EH (cell line): ENCODE data around the gene ITFG2.
"Not testable (repeated sequence)": the region's sequence is repeated elsewhere in the genome, so short reads cannot be mapped to it uniquely, and the experiment has no call there.

Source experiments
- DNase-seq: peaks from one replicate; pipeline ENCODE4 v3.0.0-alpha.2; 2015; ENCODE audit warnings: low read depth

Gene ITFG2

DNA sequence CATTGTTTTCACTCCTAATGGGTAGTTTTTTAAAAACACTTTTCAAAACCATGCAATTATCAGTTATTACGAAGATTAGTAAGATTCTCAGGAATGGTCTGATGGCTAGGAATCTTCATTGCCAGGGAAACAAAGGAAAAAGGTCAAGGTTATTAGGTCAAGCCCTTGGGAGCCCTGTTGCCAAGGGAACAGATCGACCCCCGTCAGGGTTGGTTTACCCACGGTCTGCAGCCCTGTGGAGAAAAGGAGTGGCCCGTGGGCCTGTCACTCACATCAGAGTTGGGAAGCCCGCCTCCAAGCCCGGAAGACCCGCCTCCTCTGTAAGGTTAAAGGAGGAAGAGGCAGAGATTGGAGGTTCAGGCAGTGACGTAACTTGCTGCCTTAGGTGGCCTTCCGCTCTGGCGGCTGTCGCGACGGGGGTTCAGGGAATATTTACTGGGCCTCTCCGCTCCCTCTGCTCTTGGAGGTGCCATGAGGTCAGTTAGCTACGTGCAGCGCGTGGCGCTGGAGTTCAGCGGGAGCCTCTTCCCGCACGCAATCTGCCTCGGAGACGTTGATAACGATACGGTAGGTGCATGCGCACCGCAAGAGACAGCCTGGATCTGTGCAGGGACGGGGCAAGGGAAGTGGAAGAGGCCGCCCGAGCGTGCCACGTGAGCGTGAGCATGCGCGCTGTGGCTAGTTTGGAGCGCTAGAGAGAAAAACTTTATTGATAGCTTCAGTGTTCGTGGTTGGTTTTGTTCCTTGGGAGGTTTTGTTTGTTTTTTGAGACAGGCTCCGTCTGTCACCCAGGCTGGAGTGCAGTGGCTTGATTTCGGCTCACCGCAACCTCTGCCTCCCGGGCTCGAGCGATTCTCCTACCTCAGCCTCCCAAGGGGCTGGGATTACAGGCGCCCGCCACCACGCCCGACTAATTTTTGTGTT lies at the start of gene ITFG2:
ITFG2 (plus strand) TSS at position 379 of the 924 bp plus-strand sequence; CDS start at position 472, 93 bp downstream.
- peak; percentile 99 for DNase-seq

DNA sequence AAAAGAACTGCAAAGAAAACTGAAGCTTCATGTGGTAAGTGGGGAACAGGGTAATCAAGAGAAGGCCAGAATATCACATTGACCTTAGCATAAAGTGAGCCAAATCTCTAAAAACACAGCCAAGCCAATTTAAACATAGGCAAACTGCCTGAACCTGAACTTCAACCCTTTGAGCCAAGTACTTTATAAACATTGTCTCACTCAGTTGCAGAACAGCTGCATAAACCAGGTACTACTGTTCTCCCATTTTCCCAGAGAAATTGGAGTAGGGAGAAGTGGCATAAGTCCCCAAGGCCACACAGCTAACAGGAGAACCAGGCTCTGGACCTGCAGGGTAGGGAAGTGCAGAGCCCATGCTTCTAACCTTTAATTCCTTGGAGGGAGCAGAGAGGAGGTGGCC lies 48.1 kb upstream of the ITFG2 start:
- DNase-seq, result no peak

DNA sequence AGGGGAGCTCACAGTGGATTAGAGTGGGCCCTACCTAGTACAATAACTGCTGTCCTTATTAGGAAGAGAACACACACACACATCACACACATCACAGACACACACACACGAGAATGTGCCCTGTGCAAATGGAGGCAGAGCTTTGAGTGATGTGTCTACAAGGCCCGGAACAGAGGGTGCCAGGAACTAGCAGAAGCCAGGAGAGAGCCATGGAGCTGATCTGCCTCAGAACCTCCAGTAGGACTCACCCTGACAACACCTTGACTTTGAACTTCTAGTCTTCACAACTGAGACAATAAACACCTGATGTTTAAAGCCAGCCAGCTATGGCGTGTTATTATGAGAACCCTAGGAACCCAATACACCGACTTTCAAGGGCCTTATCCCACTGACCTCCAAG lies 47.4 kb upstream of the ITFG2 start:
- DNase-seq, result no peak

DNA sequence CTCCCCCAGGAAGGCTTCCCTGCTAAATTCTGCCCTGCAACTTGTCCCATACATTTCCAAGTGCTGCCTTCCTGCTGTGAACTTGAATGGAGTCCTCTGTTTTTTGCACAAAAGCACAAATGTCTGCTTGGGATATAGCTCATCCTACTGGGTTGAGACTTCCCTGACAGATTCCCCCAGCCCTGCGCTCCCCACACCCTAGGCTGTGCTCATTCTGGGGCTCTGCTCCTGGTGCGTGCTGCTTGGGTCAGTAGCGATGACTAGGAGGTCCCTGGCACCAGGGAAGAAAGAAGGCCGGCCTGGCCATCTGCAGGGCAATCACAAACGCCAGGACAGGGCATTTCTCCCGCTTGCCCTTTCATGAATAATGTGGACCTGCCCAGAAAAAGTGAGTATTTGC lies 46.9 kb upstream of the ITFG2 start:
- DNase-seq, result no peak

DNA sequence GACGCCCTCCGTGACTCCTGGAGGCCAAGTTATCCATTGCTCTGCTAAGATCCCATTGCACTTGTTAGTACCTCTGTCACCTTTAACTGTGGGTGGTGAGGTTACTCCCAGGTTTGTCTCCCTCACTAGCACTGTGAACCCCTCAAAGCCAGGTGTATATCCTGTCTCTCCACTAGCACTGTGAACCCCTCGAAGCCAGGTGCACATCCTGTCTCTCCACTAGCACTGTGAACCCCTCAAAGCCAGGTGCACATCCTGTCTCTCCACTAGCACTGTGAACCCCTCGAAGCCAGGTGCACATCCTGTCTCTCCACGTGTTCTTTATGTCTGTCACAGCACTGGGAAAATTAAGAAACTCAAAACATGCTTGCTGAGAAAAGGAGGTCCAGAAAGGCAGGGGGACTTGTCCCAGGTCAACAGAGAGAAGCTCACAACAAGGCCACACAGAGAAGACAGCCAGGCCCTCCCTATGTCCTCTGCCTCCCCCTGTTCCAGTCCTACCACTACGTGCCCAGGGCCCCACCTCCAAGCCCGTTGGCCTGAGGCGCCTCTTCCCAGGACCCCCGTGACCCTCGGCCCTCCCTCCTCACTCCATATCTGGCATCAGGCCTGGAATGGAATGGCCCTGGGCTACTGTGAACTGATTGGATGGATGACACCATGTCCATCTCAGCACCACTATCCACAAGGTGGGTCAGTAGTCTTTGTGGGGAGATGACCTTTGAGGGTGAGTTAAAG lies 44.1 kb upstream of the ITFG2 start:
- DNase-seq, result no peak

DNA sequence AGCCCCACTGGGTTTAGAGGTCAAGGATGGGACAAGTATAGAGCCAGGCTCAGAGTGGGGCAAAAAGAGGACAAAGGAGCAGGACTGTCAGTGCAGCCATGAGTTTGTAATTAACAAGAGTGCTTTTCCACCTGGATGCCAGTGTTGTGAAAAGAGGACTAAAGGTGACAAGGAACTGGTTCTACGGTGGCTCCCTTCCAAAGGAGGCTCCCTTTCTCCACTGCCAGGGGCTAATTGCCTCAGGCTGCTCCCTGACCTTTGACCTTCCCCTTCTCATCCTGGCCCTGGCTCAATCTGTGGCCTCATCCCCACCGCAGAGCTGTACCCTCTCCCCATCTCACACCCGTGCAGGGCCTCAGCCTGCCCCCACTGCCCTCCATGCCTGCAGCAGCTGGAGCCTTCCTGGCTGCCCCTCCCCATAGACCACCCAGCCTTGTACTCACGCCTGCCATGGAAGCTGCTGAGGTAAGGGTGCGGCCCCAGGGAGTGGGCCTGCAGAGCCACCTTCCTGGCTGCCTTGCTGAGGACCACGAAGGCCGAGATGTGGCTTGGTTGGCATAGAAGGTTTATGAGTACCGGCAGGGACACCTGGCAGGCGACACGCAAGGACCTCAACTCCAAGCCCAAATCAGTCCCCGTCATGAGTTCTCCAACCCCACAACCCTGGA lies 42.5 kb upstream of the ITFG2 start:
- DNase-seq, result no peak

DNA sequence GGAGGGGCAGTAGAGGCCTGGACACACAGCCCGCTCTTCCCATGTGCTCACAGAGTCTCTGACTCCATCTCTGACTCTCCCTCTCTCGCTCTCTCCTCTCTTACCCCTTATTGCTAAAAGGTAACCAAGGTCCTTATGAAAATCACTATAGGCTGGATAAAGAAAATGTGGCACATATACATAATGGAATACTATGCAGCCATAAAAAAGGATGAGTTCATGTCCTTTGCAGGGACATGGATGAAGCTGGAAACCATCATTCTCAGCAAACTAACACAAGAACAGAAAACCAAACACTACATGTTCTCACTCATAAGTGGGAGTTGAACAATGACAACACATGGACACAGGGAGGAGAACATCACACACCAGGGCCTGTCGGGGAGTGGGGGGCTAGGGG lies 41.9 kb upstream of the ITFG2 start:
- DNase-seq, result not testable (repeated sequence)

DNA sequence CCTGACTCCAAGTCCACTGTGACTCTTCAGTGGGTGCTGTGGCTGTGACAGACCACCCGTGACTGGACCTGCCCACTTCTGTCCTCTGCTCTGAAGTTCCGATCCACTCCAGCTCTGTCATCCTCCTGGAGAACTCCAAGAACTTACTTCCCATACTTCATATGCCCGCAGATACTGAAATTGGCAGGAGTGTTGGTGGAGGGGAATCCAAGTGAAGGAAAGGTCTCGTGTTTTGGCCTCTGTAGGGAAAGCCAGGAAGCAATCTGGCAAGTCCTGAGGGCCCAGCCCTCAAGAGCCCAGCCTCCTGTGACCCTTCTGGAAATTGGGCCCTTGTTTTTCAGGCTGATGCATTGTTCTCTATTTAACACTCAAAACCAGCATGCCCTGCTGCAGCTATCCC lies 40.1 kb upstream of the ITFG2 start:
- DNase-seq, result no peak

DNA sequence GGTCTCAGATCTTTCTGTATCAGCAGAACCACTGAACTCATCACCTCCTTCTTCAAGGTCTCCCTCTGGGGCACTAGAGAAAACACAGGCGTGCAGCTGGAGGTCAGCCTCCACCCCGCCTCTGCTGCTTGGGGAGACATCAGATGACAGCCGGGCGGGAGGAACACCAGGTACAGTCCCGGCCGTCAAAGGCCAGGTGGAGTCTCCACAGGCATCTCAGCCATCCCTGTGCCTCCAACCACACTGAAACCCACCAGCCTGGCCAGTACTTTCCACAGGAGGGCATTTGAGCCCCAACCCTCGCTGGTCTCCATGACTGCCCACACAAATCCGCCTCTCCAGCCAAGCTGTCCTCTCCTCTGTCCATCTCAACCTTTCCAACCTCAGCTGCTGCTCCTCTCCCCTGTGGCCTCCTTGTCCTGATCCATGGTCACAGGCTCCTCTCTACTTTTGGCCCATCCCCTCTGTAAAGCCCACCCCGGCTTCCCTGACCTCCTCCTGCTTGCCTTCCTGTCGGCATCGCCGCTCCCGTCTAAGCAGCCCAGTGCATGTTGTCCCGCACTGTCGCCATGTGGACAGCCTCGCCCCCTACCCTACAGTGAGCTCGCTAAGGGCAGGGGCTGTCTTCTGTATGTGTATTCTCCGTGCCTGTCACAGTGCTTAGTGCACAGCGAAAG lies 39.1 kb upstream of the ITFG2 start:
- no peak for DNase-seq

DNA sequence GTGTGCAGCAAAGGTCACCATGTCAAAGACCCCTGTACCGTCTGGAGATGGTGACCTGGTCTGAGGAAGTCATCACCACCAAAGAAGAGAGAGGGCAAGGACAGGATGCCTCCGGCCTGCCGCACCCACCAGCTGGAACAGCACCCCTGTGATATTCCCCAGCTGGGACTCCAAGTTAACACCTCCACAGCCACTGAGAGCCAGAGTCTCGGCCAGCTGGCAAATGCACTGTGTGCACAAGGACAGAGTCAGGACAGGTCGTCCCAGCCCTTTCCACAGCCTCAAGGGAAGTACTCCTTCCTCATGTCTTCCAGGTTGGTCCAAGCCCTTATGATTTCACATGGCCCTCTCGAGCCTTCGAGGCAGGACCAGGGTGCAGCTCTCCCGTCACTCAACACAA lies 37.0 kb upstream of the ITFG2 start:
- DNase-seq, result no peak

DNA sequence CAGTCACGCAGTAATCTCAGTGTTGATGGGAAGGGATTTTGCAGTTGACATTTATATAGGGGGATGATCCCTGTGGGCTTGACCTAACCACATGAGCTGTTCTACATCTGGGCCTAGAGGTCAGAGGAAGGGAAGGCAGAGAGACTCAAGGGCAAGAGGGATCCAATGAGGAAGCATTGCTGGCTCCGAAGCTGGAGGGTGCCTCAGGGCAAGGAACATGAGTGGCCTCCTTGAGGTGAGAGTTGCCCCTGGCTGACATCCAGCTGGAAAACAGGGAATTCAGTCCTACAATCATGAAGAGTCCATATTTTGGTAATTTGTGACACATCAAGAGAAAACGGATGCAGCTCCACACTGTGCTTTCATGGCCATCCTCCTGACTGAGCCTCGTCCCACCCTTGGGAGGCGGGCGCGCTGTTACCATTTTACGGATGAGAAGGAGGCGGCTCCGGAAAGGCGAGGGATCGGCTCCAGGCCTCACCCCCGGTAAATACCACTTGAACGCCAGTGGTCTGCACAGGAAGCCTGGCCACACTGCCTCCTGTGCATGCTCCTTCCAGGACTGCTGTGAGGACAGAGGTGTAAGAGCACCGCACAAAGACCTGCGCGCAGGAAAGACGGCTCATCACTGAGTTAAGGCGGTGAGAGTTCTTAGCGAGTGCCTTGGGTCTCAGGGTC lies 36.2 kb upstream of the ITFG2 start:
- DNase-seq, result no peak

DNA sequence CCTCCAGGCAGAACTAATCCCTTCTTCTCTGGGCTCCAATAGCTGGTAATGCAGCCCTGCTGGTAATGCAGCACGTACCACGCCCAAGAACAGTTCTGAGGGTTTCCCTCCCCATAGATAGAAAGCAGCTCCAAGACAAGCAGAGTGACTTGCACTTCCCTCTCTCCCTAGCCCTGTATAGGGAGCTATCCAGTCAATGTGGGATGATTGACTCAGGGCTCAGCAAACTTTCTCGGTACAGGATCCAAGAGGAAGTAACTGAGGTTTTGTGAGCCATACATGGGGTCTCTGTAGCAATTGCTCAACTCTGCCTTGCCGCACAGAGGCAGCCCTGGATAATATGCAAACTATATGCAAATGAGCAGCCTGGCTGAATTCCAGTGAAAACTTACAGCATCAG lies 33.2 kb upstream of the ITFG2 start:
- DNase-seq, result no peak

DNA sequence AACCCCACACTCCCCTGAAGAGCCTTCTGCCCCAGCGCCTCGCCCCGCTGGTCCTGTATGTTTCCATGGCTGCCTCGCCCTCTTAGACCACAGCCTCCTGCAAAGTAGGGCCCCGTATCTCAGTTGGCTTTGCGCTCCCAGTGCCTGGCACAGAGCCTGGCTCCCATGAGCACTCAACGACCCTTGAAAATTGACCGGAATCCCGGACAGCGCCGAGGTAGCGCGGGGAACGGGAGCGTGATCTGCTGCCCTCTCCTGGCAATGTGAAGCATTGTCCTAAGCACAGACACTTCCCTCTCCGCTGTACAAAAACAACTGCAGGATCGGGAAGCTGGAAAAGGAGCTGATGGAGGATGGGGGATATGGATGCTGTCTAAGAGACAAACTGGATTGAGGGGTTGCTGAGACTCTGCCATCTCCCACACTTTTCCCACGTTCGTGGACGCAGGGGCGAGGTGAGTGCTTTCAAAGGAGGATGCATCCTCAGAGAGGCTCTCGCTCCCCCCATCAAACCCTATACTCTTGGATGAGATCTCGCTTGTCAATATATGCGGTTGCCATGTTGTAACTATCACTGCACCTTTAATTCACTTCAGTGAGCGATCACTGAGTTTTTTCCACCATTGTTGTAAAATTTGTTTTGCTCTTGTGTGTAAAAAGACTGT lies 28.4 kb upstream of the ITFG2 start:
- DNase-seq, result peak; percentile 53

DNA sequence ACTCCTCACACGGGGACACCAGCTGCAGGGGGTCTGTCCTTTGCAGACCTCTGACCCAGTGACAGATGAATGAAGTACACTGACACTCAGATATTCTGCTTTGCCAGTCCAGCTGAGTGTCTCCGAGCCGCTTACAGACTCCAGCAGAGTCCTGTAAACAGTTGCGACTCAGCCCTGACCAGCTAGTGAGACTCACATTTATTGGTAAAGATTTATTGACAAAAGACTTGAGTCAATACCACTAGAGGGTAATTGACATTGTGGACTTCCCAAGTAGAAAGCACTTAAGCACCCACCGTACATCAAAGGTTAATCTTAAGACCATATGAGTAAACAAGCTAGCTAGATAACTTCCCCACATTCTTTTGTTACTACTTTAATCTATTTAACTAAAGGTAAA lies 27.5 kb upstream of the ITFG2 start:
- no peak for DNase-seq

DNA sequence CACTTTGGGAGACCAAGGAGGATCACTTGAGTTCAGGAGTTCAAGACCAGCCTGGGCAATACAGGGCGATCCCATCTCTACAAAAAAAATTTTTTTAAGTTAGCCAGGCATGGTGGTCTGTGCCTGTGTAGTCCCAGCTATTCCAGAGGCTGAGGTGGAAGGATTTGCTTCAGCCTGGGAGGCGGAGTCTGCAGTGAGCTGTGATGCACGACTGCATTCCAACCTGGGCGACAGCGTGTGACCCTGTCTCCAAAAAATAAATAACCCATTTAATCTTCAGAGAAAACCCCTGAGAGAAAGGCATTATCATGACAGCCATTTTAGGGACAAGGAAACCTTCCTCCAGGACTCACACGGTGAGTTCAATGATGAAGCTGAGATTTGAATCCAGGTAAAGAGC lies 21.4 kb upstream of the ITFG2 start:
- no peak for DNase-seq

DNA sequence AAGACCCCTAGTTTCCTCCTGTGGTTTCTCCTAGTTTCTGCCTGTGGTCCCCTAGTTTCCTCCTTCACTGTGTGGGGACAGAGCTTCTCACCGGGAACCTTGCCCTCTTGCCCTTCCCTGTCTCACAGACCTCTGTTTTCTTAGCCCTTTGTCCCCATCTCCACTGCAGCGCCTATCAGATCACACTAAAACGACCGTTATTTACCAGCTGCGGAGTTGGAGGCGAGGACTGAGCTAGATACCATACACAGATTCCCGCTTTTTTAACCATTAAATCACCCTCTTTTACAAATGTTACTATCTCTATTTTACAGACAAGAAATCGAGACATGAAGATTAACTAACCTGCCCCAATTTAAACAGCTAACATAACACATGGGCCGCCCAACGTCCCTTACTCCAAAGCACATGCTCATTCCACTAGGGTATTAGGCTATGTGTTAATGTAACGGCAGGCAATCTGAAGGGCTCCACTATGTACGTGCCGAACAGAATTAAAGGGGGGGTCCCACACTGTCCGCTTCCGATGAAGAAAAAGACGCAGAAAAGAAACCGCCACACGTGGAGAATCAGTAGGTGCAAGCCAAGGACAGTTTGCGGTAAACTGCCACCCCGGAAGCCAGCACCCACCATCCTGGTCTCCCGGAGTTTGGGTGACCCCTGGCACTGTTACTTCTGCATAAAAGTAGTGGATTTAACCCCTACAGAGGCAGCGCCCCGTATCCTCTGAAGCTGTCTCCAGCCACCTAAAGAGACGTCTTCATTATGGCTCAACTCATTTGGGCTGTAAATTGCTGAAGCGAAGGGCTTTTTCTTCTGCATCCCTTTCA lies 19.6 kb upstream of the ITFG2 start:
- no peak for DNase-seq

DNA sequence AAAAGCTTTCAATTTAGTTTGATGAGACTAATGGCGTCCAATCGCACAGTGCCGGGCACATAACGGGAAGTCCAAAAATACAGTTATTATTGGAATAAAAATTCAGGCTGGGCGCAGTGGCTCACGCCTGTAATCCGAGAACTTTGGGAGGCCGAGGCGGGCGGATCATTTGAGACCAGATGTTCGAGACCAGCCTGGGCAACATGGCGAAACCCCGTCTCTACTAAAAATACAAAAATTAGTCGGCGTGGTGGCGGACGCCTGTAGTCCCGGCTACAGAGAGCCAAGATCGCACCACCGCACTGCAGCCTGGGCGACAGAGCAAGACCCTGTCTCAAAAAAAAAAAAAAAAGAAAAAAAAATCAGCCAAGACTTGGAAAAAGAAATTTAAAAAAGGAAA lies 18.9 kb upstream of the ITFG2 start:
- no peak for DNase-seq

DNA sequence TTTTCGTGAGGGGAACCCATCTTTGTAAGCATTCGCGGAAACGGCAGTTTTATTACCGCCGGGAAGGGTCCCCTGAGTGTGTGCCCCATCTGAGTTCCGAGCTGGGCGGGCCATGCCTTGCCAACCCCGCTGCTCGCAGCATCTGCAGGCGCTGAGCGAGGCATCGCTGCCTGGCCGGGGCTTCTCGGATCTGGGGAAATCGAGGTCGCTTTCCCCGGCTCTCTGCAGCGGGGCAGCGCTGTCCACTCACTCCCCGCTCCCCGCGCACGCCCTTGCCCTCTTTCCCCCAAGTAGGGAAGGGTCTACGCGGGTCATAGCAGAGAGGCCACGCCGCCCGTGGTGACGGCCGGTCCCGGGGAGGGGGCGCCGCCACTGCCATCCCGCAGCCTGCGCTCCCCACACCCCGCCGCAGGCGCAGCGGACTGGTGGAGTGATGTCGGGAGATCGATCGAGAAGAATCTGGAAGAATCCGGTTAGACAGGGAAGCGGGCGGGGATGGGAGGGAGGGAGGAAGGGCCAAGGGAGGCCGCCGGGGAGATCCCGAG lies 18.2 kb upstream of the ITFG2 start:
- DNase-seq, result peak; percentile 17

DNA sequence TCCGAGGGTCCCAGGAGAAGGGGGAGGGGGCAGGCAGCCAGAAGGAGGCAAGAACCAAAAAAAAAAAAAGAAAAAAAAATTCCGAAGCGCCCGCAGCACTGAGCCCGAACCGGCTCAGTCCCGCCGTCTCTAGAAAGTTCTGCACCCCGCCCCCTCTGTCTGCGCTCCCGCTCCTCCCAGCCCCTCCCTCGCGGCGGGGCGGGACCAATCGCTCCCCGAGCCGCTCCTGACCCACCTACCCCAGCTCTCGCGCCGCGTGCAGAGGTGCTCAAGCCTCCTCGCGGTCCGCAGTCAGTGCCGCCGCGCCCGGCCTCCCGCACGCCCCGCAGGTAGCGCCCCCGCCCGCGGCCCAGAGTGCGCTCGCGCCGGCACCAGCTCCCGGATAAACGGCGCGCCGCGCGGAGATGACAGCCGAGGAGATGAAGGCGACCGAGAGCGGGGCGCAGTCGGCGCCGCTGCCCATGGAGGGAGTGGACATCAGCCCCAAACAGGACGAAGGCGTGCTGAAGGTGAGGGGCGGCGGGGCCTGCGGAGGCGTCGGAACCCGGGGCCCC lies 17.7 kb upstream of the ITFG2 start, which contains the start of gene FKBP4:
FKBP4 (plus strand) TSS at position 235 of the 554 bp plus-strand sequence; CDS start at position 405, 170 bp downstream.
- DNase-seq, result peak; percentile 82
